GM21717 (cell line): ENCODE results near the gene CYB561.
"Not testable (repeated sequence)": the region's sequence is repeated elsewhere in the genome, so short reads cannot be mapped to it uniquely, and the experiment has no call there.

Source experiments
- ATAC-seq: cut with Tn5 transposase; IDR thresholded peaks from one replicate; pipeline ENCODE4 v1.9.1; 2021; ENCODE audit warnings: mild to moderate bottlenecking, moderate library complexity; ENCODE audit not compliant: unreplicated experiment

The CYB561 gene

GRCh38 chr17:63479495-63480184 lies 33.5 kb upstream of the CYB561 start:
- no peak for ATAC-seq

- peak; percentile 78 for ATAC-seq
These were observed 32.8 kb upstream of the CYB561 start for GRCh38 chr17:63478814-63479494.

GRCh38 chr17:63477480-63478440 lies 31.7 kb upstream of the CYB561 start:
- no peak for ATAC-seq

DNA sequence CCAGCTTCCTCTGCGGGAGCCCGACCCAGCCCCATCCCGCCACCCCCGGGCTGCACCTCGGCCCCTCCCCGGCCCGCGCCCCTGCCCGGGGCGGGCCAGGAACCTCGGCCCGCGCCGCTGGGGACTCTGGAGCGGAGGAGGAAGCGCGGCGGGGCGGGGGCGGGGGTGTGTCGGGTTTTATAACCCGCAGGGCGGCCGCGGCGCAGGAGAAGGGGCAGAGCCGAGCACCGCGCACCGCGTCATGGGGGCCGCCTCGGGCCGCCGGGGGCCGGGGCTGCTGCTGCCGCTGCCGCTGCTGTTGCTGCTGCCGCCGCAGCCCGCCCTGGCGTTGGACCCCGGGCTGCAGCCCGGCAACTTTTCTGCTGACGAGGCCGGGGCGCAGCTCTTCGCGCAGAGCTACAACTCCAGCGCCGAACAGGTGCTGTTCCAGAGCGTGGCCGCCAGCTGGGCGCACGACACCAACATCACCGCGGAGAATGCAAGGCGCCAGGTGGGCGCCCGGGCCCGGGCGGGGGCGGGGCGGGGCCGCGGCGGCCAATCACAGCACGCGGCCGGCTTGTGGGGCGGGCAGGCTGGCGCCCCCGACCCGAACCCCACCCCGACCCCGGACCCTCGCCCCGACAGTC lies 30.9 kb upstream of the CYB561 start, which contains the start of gene ACE:
Gene ACE (plus strand): TSS at position 208 of the 626 bp plus-strand sequence. CDS start 34 bp downstream, at position 242.
- ATAC-seq: no peak

GRCh38 chr17:63476459-63476853 lies 30.4 kb upstream of the CYB561 start:
- no peak for ATAC-seq

DNA sequence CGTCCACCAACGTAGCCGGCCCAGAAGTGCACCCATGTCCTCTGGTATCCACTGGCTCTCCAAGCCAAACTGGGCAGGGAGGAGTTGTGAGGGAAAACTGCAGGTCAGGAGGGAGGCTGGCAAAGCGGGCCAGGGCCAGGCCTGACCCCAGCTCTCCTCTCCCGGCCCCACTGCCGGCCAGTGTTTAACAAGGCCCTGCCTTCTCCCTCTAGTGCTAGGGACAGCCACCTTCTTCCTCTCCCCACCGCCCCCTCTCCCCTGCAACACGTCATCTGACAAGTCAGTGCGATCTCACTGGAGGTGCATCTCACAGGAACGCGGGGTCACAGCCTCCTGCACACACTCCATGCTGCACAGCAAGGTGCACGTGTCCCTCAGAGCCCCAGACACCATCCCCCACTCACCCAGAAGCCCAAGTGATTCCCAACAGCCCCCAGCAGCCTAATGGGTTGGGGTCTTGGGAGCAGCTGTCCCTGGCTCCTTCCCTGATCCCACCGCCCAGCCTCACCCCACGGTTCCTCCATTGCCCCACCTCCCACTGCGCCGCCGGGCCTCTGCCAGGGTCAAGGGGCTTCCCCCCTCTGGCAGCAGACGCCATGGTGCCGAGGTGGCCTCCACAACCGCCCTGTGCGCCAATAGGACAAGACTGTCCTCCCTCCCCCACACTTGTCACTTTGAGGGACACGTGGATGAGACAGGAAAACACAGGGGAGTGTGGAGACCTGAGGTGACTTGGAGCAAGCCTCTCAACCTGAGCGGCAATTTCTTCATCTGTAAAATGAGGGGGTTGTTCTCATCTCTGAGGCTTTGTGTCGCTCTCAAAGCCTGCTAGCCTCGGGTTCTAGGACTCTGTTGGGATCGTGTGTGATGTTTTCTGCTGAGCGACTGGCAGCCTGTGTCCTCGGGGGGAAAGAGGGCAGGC lies 29.6 kb upstream of the CYB561 start:
- ATAC-seq: no peak

DNA sequence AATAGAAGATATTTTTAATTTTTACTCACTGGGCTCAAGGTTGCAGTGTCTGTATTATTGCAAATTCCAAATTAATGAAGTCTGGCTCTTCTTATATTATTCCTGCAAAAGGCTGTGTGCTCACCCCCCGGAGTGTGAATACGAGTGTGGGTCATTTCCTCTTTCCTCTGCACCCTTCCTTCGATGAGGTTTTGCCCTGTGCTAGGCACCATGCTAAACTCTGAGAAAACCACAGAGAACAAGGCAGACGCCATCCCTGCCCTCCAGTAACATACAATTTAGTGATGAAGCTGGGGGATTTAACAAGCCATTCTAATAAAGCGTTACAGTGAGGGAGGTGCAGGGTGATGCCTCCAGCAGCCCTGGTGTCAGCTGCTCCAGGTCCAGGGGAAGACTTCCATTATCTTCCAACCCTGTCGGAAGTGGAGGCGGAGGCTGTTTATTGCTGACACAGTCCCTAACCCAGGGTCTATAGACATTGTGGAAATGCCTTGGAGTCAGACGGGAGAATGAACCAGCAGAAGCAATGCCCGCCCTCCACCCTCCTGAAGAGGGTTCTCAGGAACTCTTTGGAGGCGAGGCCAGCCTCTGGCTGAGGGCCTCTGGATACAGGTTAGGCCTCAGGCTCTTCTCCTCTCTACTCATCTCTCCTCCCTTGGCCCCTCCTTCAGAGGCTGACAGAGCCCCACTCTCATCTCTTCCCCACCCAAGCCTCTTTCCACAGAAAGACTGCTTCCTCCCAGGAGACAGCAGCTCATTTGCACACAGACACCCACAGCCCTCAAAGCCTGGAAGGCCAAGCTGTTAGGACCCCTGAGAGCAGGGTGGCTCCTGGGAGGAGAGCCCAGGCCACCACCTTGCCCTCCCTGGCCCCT lies 28.7 kb upstream of the CYB561 start:
- ATAC-seq: no peak

GRCh38 chr17:63474174-63474573 lies 28.1 kb upstream of the CYB561 start:
- ATAC-seq: no peak

DNA sequence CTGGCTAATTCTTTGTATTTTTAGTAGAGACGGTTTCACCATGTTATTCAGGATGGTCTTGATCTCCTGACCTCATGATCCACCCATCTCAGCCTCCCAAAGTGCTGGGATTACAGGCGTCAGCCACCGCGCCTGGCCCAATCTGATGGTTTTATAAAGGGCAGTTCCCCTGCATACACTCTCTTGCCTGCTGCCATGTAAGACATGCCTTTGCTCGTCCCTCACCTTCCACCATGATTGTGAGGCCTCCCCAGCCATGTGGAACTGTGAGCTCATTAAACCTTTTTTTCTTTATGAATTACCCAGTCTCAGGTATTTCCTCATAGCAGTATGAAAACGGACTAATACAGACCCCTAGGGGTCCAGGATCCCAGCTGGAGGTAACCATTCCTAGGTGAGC lies 22.0 kb upstream of the CYB561 start:
- not testable (repeated sequence) for ATAC-seq

GRCh38 chr17:63464691-63465236 lies 18.7 kb upstream of the CYB561 start:
- ATAC-seq: no peak

DNA sequence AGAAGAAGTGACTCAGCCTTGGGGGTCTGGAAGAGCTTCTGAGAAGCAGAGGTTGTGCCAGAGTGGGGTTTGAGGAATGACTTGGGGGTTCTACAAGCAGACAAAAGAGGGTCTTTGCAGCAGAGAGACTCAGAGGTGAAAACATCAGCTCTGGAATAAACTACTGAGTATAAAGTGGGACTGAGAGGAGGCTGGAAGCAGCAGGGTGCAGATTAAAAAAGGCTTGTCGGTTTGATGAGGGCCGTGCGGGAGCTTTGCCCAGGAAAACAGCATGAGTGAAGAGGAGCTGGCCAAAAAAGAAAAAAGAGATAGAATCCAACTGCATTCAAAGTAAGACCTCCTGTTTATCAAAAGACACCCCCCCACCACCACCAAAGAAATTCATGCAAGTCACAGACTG lies 17.7 kb upstream of the CYB561 start:
- no peak for ATAC-seq

DNA sequence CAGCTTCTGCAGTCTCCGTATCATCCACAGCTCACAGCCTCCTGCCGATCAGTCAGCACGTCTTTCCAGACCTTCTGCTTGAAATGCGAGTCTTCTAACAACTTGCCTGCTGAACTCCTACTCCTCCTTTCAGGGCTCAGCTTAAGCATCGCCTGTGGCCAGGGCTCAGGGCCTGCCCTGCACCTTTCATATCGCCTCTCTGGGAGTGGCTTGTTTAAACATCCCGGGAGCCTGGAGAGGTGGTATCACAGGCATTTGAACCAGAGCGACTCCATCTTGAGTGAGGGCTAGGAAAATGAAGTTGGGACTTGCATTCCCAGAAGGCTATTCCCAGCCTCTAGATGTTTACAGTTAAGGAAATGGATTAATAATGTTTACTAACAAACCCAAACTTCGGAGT lies 13.9 kb upstream of the CYB561 start:
- ATAC-seq: no peak

- ATAC-seq: no peak
These were observed 12.4 kb upstream of the CYB561 start for GRCh38 chr17:63458478-63458877.

GRCh38 chr17:63455417-63455816 lies 9.3 kb upstream of the CYB561 start:
- no peak for ATAC-seq

- no peak for ATAC-seq
These were observed 8.8 kb upstream of the CYB561 start for GRCh38 chr17:63454915-63455314.

- not testable (repeated sequence) for ATAC-seq
These were observed 8.3 kb upstream of the CYB561 start for GRCh38 chr17:63454357-63454756.

GRCh38 chr17:63452962-63453551 lies 7.0 kb upstream of the CYB561 start:
- ATAC-seq: no peak
